ENCODE measurements around the gene RNGTT. TPM values are rescaled to one million over a fixed set of nuclear protein-coding genes. Genes with fewer than 3 reads are reported as not detected.

Gene RNGTT
- total RNA-seq, 1 experiment from 2014 or later: 15.7 TPM

- H2AFZ ChIP-seq (ENCODE audit: low read length): no peak overlapping the region
- H3K27me3 ChIP-seq (ENCODE audit: low read length): no peaks in the 10 kb centered on the region
- H3K36me3 ChIP-seq (ENCODE audit: low read depth, low read length): no peaks in the 10 kb centered on the region
- H3K9ac ChIP-seq (ENCODE audit: low read length): no peak overlapping the region
- no peak for ATAC-seq
- no peaks in the 10 kb centered on the region for H3F3A ChIP-seq (ENCODE audit: low read length, unreplicated experiment)
- H3K79me2 ChIP-seq (ENCODE audit: low read length): no peaks in the 10 kb centered on the region
- H3K9me2 ChIP-seq (replicated peaks; ENCODE audit: low read length): no peaks in the 10 kb centered on the region
- H3K4me2 ChIP-seq (ENCODE audit: low read length): no peak overlapping the region
- intact Hi-C loops (cut with micrococcal nuclease): no loop called here
- no peaks in the 10 kb centered on the region for H4K20me1 ChIP-seq (ENCODE audit: low read length)
- POLR2A ChIA-PET (ENCODE audit: unreplicated experiment): no interaction called here
- BruUV-seq (replicated peaks): no TSS peak
- no peaks in the 10 kb centered on the region for H3K4me1 ChIP-seq (ENCODE audit: insufficient read depth, low read length)
- no peak overlapping the region for H3K4me3 ChIP-seq (ENCODE audit: low read length)
- no peaks in the 10 kb centered on the region for H3K9me3 ChIP-seq (ENCODE audit: low read length)
- H3K27ac ChIP-seq (ENCODE audit: low read length): no peak overlapping the region
- TF ChIP-seq CTCF (conservative IDR thresholded peaks at IDR 0.05; ENCODE audit: low read depth, low read length) (peak; percentile 52), EZH2phosphoT487 (IDR thresholded peaks at IDR 0.05; ENCODE audit: borderline replicate concordance, low read length) (no peak)
- CTCF ChIA-PET: interaction anchor here (0.5 to 1.0 kb wide), 4 partner anchors 9 to 28 kb away, joined by 3 to 4 read pairs (median 3); no protein-coding TSS in a partner anchor
- DNase-seq: peak; percentile 3
Observed at GRCh38 chr6:88899569-88900316, 63.7 kb downstream of the RNGTT start.

GRCh38 chr6:88895911-88896310 is 67.5 kb downstream of the RNGTT start:
- Histone ChIP-seq H3F3A (ENCODE audit: low read length, unreplicated experiment) (no peaks in the 10 kb centered on the region), H3K4me2 (ENCODE audit: low read length) (no peak overlapping the region), H3K27ac (ENCODE audit: low read length) (no peak overlapping the region), H3K79me2 (ENCODE audit: low read length) (no peaks in the 10 kb centered on the region), H2AFZ (ENCODE audit: low read length) (no peak overlapping the region), H3K9me2 (replicated peaks; ENCODE audit: low read length) (no peaks in the 10 kb centered on the region), H4K20me1 (ENCODE audit: low read length) (no peaks in the 10 kb centered on the region), H3K9ac (ENCODE audit: low read length) (no peak overlapping the region), H3K4me1 (ENCODE audit: insufficient read depth, low read length) (peaks cover 8% of the 10 kb centered on the region; the same call in 1 of the 2 replicates), H3K27me3 (ENCODE audit: low read length) (no peaks in the 10 kb centered on the region), H3K4me3 (ENCODE audit: low read length) (no peak overlapping the region), H3K36me3 (ENCODE audit: low read depth, low read length) (no peaks in the 10 kb centered on the region), H3K9me3 (ENCODE audit: low read length) (no peaks in the 10 kb centered on the region)
- no peak for ATAC-seq
- TF ChIP-seq EZH2 (IDR thresholded peaks at IDR 0.05; ENCODE audit: low read length, unreplicated experiment): no peak
- TF ChIP-seq CTCF (conservative IDR thresholded peaks at IDR 0.05; ENCODE audit: low read depth, low read length): no peak
- no peak for TF ChIP-seq EZH2phosphoT487 (IDR thresholded peaks at IDR 0.05; ENCODE audit: borderline replicate concordance, low read length)
- POLR2A ChIA-PET (ENCODE audit: unreplicated experiment): interaction anchor here (0.6 kb wide), 1 partner anchor 56 kb away, joined by 5 read pairs; no protein-coding TSS in a partner anchor
- no TSS peak for BruUV-seq (replicated peaks)
- intact Hi-C loops (cut with micrococcal nuclease): no loop called here
- CTCF ChIA-PET: no interaction called here
- DNase-seq: no peak

Data from PC-3 (cell line).